Mucosa of rectum (tissue), 2 donors: Measurements from ENCODE around the gene FGF2.
"Not testable (repeated sequence)": the region's sequence is repeated elsewhere in the genome, so short reads cannot be mapped to it uniquely, and the experiment has no call there.

Experiments used
- H3K27ac ChIP-seq, 2 donors: one replicate each; pipeline ENCODE4 v1.7.0; 2013; ENCODE audit warnings: inconsistent platforms in 2 of 2, low read depth in 2 of 2, low read length in 2 of 2
- H3K27me3 ChIP-seq, 2 donors: one replicate each; pipeline ENCODE4 v1.7.0; 2013; ENCODE audit warnings: low read length in 2 of 2; ENCODE audit not compliant: control insufficient read depth in 2 of 2, insufficient read depth in 2 of 2
- H3K36me3 ChIP-seq, 2 donors: one replicate each; pipeline ENCODE4 v1.7.0; 2013; ENCODE audit warnings: low read length in 2 of 2; ENCODE audit not compliant: control insufficient read depth in 2 of 2, insufficient read depth in 2 of 2
- H3K4me1 ChIP-seq, 2 donors: one replicate each; pipeline ENCODE4 v1.7.0; 2013; ENCODE audit warnings: low read length in 2 of 2, mild to moderate bottlenecking in 1 of 2; ENCODE audit not compliant: control insufficient read depth in 2 of 2, insufficient read depth in 2 of 2
- H3K4me3 ChIP-seq, 2 donors: one replicate each; pipeline ENCODE4 v1.7.0; 2013; ENCODE audit warnings: low read length in 2 of 2
- H3K9ac ChIP-seq, 2 donors: one replicate each; pipeline ENCODE4 v1.7.0; 2013; ENCODE audit warnings: low read length in 2 of 2, low read depth in 1 of 2, mild to moderate bottlenecking in 1 of 2
- H3K9me3 ChIP-seq, 2 donors: one replicate each; pipeline ENCODE4 v1.7.0; 2013; ENCODE audit warnings: low read length in 2 of 2; ENCODE audit not compliant: control insufficient read depth in 2 of 2
- donor health status: healthy.
- donor health status: Normal muscosa, but diverticular disease.

The FGF2 gene

DNA sequence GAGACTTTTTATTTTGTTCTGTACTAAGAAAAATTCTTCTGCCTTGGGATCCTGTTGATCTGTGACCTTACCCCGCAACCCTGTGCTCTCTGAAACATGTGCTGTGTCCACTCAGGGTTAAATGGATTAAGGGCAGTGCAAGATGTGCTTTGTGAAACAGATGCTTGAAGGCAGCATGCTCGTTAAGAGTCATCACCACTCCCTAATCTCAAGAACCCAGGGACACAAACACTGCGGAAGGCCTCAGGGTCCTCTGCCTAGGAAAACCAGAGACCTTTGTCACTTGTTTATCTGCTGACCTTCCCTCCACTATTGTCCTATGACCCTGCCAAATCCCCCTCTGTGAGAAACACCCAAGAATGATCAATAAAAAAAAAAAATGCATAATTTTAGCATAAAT lies 13.8 kb upstream of the FGF2 start:
- not testable (repeated sequence) for H3K27ac ChIP-seq, H3K4me3 ChIP-seq, H3K9ac ChIP-seq, H3K27me3 ChIP-seq, H3K36me3 ChIP-seq, H3K9me3 ChIP-seq, H3K4me1 ChIP-seq

DNA sequence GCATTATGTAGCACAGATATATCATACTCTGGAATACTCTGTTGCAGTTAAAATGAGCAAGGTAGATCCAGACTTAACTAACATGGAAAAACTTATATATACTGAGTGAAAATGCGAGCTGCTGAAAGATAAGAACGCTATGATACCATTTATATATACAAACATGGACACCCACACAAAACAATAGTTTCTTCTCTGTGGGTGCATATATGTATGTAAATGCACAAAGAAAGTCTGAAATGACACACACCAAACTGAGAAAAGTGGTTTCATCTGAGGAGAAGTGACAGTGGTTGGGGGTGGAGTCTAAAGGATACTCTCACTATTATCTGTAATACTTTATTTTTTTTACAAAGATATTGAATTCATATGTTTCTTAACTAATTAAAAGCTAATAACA lies 12.2 kb upstream of the FGF2 start:
- Histone ChIP-seq H3K27ac (no peak overlapping the region), H3K27me3 (no peaks in the 10 kb centered on the region), H3K9ac (no peak overlapping the region), H3K9me3 (no peaks in the 10 kb centered on the region), H3K4me3 (no peak overlapping the region), H3K36me3 (no peaks in the 10 kb centered on the region), H3K4me1 (no peaks in the 10 kb centered on the region)

DNA sequence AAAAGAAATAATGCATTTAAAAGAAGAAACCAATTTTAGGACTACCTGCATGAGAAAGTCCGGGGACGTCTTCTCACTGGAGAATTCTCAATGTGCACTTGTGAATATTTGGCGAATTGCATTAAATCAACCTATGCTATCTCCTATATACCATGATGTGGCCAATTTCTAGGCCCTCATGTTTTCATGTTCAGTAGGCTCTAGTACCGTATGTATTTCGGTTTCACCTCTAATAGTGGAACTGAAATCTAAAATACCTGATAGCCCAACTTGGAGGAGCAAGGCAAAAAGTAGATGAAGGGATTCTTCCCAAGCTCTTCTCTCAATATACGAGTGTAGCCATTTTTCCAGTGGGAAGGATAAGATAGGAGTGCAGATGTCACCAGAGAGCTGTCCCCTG lies 11.4 kb upstream of the FGF2 start:
- Histone ChIP-seq H3K9me3 (no peaks in the 10 kb centered on the region), H3K36me3 (no peaks in the 10 kb centered on the region), H3K4me3 (no peak overlapping the region), H3K4me1 (no peaks in the 10 kb centered on the region), H3K27me3 (no peaks in the 10 kb centered on the region), H3K9ac (no peak overlapping the region), H3K27ac (no peak overlapping the region)

DNA sequence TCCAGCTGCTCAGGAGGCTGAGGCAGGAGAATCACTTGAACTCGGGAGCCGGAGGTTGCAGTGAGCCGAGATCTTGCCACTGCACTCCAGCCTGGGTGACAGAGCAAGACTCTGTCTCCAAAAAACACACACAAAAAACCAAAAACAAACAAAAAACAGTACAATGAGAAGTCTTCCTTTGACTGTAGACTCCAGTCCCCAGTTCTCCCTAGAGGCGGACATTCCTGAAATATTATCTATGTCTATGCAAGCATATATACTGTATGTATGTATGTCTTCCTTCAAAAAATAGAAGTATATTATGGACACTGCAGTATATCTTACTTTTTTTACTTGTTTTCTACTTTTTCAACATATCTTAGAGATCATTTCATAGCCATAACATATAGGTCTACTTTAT lies 10.2 kb upstream of the FGF2 start:
- Histone ChIP-seq H3K4me3 (no peak overlapping the region), H3K4me1 (no peaks in the 10 kb centered on the region), H3K27ac (no peak overlapping the region), H3K36me3 (no peaks in the 10 kb centered on the region), H3K9ac (no peak overlapping the region), H3K27me3 (no peaks in the 10 kb centered on the region), H3K9me3 (no peaks in the 10 kb centered on the region)

DNA sequence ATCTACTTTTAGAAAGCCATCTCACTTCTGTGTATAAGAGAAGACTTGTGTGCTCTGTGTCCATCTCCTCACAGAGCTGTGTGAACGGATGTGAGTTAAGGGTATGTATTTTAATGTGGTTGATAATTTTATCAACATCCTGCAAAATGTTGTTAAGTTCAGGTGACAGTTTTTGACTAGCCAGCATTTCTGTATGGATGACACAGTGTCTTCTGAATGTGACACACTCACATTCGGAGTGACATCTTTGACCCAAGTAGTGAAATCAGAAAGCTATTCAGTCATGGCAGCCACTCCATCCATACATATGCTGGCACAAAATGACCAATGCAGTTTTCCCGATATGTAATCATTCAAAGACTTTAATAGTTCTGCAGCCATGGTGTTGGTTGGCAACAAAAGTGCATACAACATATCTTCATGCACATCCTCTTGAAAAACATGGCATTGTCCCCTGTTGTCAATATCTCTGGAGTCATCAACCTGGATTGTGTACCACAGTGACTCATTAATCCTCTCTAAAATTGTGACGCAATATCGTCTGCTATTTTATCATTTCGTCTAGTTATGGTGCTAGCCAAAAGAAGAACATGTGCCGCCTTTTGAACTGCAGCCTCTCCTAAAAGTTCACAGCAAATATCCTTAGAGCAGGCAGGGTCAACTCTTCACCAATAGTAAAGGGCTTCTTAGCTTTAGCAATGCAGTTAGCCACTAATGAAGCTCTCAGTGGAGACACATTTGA lies 6.8 kb upstream of the FGF2 start:
- Histone ChIP-seq H3K9ac (no peak overlapping the region), H3K27me3 (peaks cover 0 to 2% of the 10 kb centered on the region in 2 donors)

DNA sequence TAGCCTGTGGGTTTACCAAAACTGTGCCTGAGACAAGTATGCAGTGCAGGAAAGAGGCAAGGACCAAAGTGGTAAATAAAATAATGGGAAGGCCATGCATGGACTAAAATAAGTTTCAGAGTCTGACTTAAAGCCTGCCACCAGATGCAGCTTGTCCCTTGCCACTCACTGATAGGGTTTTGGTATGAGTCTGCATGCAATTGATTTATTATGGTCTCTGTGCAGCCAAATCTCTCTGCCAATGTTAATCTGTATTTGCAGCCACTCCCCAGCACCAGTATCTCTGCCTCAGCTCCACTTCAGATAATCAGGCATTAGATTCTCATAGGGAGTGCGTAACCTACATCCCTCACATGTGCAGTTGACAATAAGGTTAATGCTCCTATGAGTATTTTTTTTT lies 5.5 kb upstream of the FGF2 start:
- Histone ChIP-seq H3K4me1 (no peaks in the 10 kb centered on the region), H3K27ac (no peak overlapping the region), H3K9ac (no peak overlapping the region), H3K27me3 (peaks cover 6 to 9% of the 10 kb centered on the region in 2 donors), H3K4me3 (no peak overlapping the region), H3K36me3 (no peaks in the 10 kb centered on the region), H3K9me3 (no peaks in the 10 kb centered on the region)

More for the DNA sequence above, 6.8 kb upstream of the FGF2 start:
- no peaks in the 10 kb centered on the region for H3K9me3 ChIP-seq
- H3K36me3 ChIP-seq = no peaks in the 10 kb centered on the region
- no peaks in the 10 kb centered on the region for H3K4me1 ChIP-seq
- no peak overlapping the region for H3K4me3 ChIP-seq
- no peak overlapping the region for H3K27ac ChIP-seq

DNA sequence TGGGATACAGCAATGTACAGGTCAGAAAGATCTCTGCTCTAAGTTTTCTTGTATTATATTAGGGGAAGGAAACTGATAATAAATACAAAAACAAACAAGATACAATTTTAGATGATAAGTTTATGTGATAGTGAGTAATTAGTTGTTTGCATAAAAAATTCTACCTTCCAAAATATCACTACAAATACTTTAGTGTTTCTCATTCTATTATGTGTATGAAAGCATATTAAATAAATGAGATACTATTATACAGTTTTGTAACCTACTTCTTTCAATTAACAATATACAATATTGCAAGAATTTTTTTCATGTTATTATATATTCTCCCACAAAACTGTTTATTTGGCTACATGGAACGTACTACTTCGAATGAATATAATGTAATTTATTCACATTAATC lies 4.2 kb upstream of the FGF2 start:
- H3K4me3 ChIP-seq = no peak overlapping the region
- no peak overlapping the region for H3K9ac ChIP-seq
- H3K27me3 ChIP-seq = peaks cover 11 to 15% of the 10 kb centered on the region in 2 donors
- H3K4me1 ChIP-seq = no peaks in the 10 kb centered on the region
- no peak overlapping the region for H3K27ac ChIP-seq
- no peaks in the 10 kb centered on the region for H3K9me3 ChIP-seq
- no peaks in the 10 kb centered on the region for H3K36me3 ChIP-seq

DNA sequence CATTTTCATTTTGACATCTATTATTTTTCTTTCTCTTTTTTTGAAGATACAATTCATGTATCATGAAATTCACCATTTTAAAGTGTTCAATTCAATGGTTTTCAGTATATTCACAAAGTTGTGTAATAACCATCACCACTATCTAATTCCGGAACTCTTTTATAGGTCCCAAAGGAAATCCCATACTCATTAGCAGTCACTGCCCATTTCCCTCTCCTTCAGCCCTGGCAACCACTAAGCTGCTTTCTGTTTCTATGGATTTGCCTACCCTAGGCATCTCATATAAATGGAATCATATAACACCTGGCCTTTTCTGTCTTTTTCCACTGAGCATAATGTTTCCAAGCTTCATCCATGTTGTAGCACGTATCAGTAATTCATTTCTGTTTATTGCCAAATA lies 3.2 kb upstream of the FGF2 start:
- no peaks in the 10 kb centered on the region for H3K4me1 ChIP-seq
- H3K4me3 ChIP-seq = no peak overlapping the region
- H3K9ac ChIP-seq = no peak overlapping the region
- H3K27ac ChIP-seq = no peak overlapping the region
- H3K9me3 ChIP-seq = no peaks in the 10 kb centered on the region
- no peaks in the 10 kb centered on the region for H3K36me3 ChIP-seq
- peaks cover 20 to 24% of the 10 kb centered on the region in 2 donors for H3K27me3 ChIP-seq

DNA sequence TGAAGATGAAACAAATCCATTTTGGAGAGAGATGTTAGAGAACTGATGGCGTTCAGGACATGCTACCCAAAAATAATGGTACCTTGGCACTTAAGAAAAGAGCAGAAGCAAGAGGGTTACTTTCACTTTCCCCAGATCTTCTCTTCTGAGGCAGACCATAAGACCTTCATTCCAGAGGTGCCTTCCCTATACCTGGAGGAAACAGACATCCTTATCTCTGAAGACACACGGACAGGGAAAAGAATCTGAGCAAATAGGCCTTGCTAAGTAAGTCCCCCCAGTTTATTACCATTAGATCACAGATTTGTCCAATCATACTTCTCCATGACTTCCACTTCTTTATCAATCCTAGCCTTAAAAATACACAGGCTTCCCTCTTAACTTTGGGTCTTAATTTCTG lies 2.0 kb upstream of the FGF2 start:
- no peaks in the 10 kb centered on the region for H3K9me3 ChIP-seq
- H3K27ac ChIP-seq = no peak overlapping the region
- peaks cover 28 to 32% of the 10 kb centered on the region in 2 donors for H3K27me3 ChIP-seq
- H3K4me3 ChIP-seq = no peak overlapping the region
- H3K9ac ChIP-seq = no peak overlapping the region
- H3K36me3 ChIP-seq = no peaks in the 10 kb centered on the region
- H3K4me1 ChIP-seq = no peaks in the 10 kb centered on the region

DNA sequence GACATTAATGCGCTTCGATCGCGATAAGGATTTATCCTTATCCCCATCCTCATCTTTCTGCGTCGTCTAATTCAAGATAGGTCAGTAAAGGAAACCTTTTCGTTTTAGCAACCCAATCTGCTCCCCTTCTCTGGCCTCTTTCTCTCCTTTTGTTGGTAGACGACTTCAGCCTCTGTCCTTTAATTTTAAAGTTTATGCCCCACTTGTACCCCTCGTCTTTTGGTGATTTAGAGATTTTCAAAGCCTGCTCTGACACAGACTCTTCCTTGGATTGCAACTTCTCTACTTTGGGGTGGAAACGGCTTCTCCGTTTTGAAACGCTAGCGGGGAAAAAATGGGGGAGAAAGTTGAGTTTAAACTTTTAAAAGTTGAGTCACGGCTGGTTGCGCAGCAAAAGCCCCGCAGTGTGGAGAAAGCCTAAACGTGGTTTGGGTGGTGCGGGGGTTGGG lies 528 bp upstream of the FGF2 start:
- peak overlapping the region in 1 of 2 donors; percentile 18 for H3K9ac ChIP-seq

More for the DNA sequence above, 528 bp upstream of the FGF2 start:
- Histone ChIP-seq H3K9me3 (no peaks in the 10 kb centered on the region), H3K4me3 (peak overlapping the region in 1 of 2 donors; percentile 49), H3K4me1 (no peaks in the 10 kb centered on the region), H3K27ac (peak overlapping the region; percentile 7 to 52), H3K27me3 (peaks cover 32% of the 10 kb centered on the region in 2 donors), H3K36me3 (no peaks in the 10 kb centered on the region)
